CD8-positive, alpha-beta memory T cell (primary cell): Measurements from ENCODE around the gene NUP214. TPM values are rescaled to one million over a fixed set of nuclear protein-coding genes. Genes with fewer than 3 reads are reported as not detected.

Source experiments
- CTCF ChIA-PET: fragments of 350-600 bp; sonication (Branson Sonifier 250); formaldehyde crosslinking; loops from one replicate; lab custom pipeline; 2021; ENCODE audit warnings: antibody characterized with exemption; lab: Charles Lee
- POLR2A ChIA-PET: fragments of 350-600 bp; sonication (Branson Sonifier 250); formaldehyde crosslinking; loops from one replicate; lab custom pipeline; 2021; ENCODE audit warnings: antibody characterized with exemption; lab: Charles Lee
- DNase-seq, 5 donors: peaks; one replicate each; pipeline versions ENCODE4 v3.0.0 to v3.0.0-alpha.2; 2020 to 2022; ENCODE audit warnings: mixed read lengths in 1 of 5
- H3K27ac ChIP-seq: one replicate; pipeline ENCODE4 v1.7.0; 2013; ENCODE audit warnings: low read depth, mild to moderate bottlenecking, low read length, moderate library complexity
- H3K27me3 ChIP-seq: 2 replicates; pipeline ENCODE4 v1.7.0; 2013; ENCODE audit warnings: low read length, mild to moderate bottlenecking; ENCODE audit not compliant: insufficient read depth, poor library complexity, severe bottlenecking
- H3K36me3 ChIP-seq: 2 replicates; pipeline ENCODE4 v1.7.0; 2013; ENCODE audit warnings: mild to moderate bottlenecking, low read length, moderate library complexity; ENCODE audit not compliant: insufficient read depth
- H3K4me1 ChIP-seq: 2 replicates; pipeline ENCODE4 v1.7.0; 2013; ENCODE audit warnings: mild to moderate bottlenecking, low read length, moderate library complexity; ENCODE audit not compliant: insufficient read depth
- H3K4me3 ChIP-seq: 2 replicates; pipeline ENCODE4 v1.7.0; 2013; ENCODE audit warnings: mild to moderate bottlenecking, low read length
- H3K9me3 ChIP-seq: 2 replicates; pipeline ENCODE4 v1.7.0; 2013; ENCODE audit warnings: mild to moderate bottlenecking, low read length
- H3K27ac Mint-ChIP-seq, 8 donors: one replicate each; pipeline ENCODE4 v1.8.0; 2020 to 2021; ENCODE audit warnings: mixed read lengths in 8 of 8, mild to moderate bottlenecking in 6 of 8, inconsistent platforms in 3 of 8, moderate library complexity in 3 of 8
- H3K27me3 Mint-ChIP-seq, 2 donors: one replicate each; pipeline ENCODE4 v1.8.0; 2020 to 2021; ENCODE audit warnings: mixed read lengths in 2 of 2, mild to moderate bottlenecking in 1 of 2, moderate library complexity in 1 of 2
- H3K36me3 Mint-ChIP-seq, 3 donors: one replicate each; pipeline ENCODE4 v1.8.0; 2020 to 2021; ENCODE audit warnings: mixed read lengths in 3 of 3, inconsistent platforms in 1 of 3, mild to moderate bottlenecking in 1 of 3
- H3K4me1 Mint-ChIP-seq, 3 donors: one replicate each; pipeline ENCODE4 v1.8.0; 2020 to 2021; ENCODE audit warnings: mixed read lengths in 3 of 3, inconsistent platforms in 1 of 3, mild to moderate bottlenecking in 1 of 3
- H3K4me3 Mint-ChIP-seq, 7 donors: one replicate each; pipeline ENCODE4 v1.8.0; 2020 to 2021; ENCODE audit warnings: mixed read lengths in 7 of 7, mild to moderate bottlenecking in 6 of 7, moderate library complexity in 4 of 7, inconsistent platforms in 2 of 7
- H3K9me3 Mint-ChIP-seq, 5 donors: one replicate each; pipeline ENCODE4 v1.8.0; 2020 to 2022; ENCODE audit warnings: mixed read lengths in 5 of 5, mild to moderate bottlenecking in 3 of 5, moderate library complexity in 2 of 5, inconsistent platforms in 1 of 5
- polyA plus RNA-seq: library from polyadenylated mRNA; unstranded; fragments of 300-500 nt; fragmentation: Illumina TruSeq; gene quantifications from one replicate; pipeline ENCODE4 v1.2.3, GENCODE V29; 2021
- total RNA-seq, 2 experiments: library from RNA; stranded (reverse); gene quantifications; one replicate each; pipeline ENCODE4 v1.2.3, GENCODE V29; 2021

NUP214 gene
- total and polyA plus RNA-seq, 3 experiments from 2014 or later = 21.3 to 69.5 (median 69.2) TPM

DNA sequence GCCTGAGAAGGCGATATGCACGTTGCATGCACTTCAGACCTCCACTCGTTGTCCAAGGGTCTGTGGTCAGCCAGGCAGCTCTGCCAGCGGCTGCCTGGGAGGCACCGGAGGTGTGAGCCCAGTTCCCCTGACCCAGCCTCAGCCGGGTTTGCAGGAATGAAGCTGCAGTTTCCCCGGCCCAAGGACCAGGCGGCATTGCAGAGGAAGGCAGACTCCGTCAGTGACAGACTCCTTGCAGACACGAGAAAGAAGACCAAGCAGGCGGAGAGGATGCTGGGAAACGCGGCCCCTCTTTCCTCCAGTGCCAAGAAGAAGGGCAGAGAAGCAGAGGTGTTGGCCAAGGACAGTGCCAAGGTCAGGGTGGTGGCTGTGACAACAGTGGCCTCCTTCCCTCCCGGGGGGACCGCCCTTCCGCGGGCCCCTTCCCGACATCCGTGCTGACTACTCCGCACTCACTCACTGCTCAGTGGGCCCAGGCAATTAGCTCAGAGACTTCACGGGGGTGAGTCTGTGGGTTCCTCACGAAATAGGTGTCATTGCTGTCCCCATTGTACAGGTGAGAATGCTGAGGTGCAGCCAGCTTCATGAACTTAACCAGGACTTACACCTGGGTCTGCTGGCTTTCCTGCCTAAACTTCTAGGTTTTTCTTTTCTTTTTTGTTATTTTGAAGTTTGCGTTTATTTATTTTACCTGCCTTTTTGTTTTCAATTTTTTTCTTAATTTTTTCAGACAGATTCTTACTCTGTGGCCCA is 39.8 kb upstream of the NUP214 start:
- Histone ChIP-seq H3K27ac (no peak overlapping the region), H3K9me3 (no peaks in the 10 kb centered on the region), H3K36me3 (no peaks in the 10 kb centered on the region), H3K4me3 (no peak overlapping the region), H3K4me1 (no peaks in the 10 kb centered on the region), H3K27me3 (peaks cover 32% of the 10 kb centered on the region)
- ChIA-PET CTCF (interaction anchor here (1.1 kb wide), 1 partner anchor 9 kb away, joined by 3 read pairs; no protein-coding TSS in a partner anchor), POLR2A (no interaction called here)
- DNase-seq = no peak
- H3K27ac Mint-ChIP-seq = no peak overlapping the region
- H3K4me3 Mint-ChIP-seq = no peak overlapping the region
- no peaks in the 10 kb centered on the region for H3K9me3 Mint-ChIP-seq
- H3K36me3 Mint-ChIP-seq = no peaks in the 10 kb centered on the region
- no peaks in the 10 kb centered on the region for H3K4me1 Mint-ChIP-seq
- H3K27me3 Mint-ChIP-seq = peaks cover 6 to 16% of the 10 kb centered on the region in 2 donors

DNA sequence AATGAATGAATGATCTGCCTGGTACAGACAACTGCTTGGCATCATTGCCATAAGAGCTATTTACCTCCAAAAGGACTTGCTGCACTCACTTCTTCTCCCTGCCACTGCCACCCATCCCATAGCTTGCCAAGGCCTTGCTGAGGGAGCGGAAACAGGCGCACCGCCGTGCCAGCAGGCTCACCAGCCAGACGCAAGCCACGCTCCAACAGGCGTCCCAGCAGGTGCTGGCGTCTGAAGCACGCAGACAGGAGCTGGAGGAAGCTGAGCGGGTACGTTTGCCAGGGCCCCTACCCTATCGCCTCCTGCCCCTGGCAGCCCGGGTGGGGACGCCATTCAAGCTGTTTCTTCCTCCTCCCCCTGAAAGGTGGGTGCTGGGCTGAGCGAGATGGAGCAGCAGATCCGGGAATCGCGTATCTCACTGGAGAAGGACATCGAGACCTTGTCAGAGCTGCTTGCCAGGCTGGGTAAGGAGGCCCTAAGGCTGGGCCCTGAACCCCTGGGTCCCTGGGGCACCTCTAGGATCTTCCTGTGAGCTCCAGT is 38.0 kb upstream of the NUP214 start:
- H3K4me1 Mint-ChIP-seq = no peaks in the 10 kb centered on the region
- peaks cover 6 to 16% of the 10 kb centered on the region in 2 donors for H3K27me3 Mint-ChIP-seq
- H3K9me3 Mint-ChIP-seq = no peaks in the 10 kb centered on the region
- ChIA-PET CTCF (interaction anchor here (1.9 kb wide), 1 partner anchor 10 kb away, joined by 4 read pairs; no protein-coding TSS in a partner anchor), POLR2A (no interaction called here)
- H3K9me3 ChIP-seq = no peaks in the 10 kb centered on the region
- no peak overlapping the region for H3K4me3 Mint-ChIP-seq
- no peak overlapping the region for H3K4me3 ChIP-seq
- no peak for DNase-seq
- H3K27ac ChIP-seq = no peak overlapping the region
- no peaks in the 10 kb centered on the region for H3K36me3 ChIP-seq
- H3K27ac Mint-ChIP-seq = no peak overlapping the region
- H3K36me3 Mint-ChIP-seq = no peaks in the 10 kb centered on the region
- H3K27me3 ChIP-seq = peaks cover 24% of the 10 kb centered on the region
- no peaks in the 10 kb centered on the region for H3K4me1 ChIP-seq

DNA sequence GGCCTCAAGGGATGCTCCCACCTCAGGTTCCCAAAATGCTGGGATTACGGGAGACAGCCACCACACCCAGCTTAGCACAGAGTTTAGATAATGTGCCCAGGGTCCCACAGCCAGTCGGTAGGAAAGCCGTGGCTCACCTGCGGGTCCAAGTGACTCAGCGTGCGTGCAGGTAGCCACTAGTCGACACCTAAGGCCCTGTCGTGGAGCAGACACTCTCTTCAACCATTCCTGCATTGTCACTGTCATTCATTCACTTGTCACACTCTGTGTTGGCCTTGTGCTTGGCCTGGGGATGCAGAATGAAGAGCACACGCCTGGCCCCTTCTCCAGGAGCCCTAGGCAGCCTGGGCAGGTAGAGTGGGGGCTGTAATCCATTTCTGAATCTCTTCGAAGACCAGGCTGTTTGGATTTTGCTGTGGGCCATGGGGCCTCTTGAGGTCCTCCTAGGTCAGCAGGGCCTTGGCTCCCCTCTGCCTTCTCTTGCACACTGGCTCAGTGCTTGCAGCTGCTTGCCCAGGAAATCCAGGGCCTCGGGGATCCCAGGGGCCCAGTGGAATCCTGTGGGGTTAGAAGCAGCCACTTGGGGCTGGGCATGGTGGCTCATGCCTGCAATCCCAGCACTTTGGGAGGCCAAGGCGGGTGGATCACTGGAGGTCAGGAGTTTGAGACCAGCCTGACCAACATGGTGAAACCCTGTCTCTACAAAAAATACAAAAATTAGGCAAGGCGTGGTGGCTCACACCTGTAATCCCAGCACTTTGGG is 35.2 kb upstream of the NUP214 start:
- DNase-seq = no peak
- Mint-ChIP-seq H3K4me3 (no peak overlapping the region), H3K27ac (no peak overlapping the region), H3K9me3 (no peaks in the 10 kb centered on the region), H3K4me1 (no peaks in the 10 kb centered on the region), H3K27me3 (peaks cover 9 to 32% of the 10 kb centered on the region in 2 donors), H3K36me3 (no peaks in the 10 kb centered on the region)
- CTCF ChIA-PET = no interaction called here
- peaks cover 28% of the 10 kb centered on the region for H3K27me3 ChIP-seq
- H3K36me3 ChIP-seq = no peaks in the 10 kb centered on the region
- no peak overlapping the region for H3K4me3 ChIP-seq
- H3K27ac ChIP-seq = no peak overlapping the region
- no peaks in the 10 kb centered on the region for H3K4me1 ChIP-seq
- POLR2A ChIA-PET = no interaction called here
- no peaks in the 10 kb centered on the region for H3K9me3 ChIP-seq

DNA sequence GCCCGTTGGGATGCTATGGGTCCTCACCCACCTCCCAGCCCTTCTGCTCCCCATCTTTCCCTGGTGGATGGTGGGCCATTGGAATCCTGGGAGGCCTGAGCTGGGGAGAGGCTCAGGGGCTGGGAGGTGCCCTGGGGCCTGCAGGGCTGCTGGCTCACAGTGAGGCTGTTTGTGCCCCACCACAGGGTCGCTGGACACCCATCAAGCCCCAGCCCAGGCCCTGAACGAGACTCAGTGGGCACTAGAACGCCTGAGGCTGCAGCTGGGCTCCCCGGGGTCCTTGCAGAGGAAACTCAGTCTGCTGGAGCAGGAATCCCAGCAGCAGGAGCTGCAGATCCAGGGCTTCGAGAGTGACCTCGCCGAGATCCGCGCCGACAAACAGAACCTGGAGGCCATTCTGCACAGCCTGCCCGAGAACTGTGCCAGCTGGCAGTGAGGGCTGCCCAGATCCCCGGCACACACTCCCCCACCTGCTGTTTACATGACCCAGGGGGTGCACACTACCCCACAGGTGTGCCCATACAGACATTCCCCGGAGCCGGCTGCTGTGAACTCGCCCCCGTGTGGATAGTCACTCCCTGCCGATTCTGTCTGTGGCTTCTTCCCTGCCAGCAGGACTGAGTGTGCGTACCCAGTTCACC is 33.9 kb upstream of the NUP214 start:
- peaks cover 2 to 5% (median 4%) of the 10 kb centered on the region in 3 donors for H3K4me1 Mint-ChIP-seq
- H3K27ac Mint-ChIP-seq = no peak overlapping the region
- H3K36me3 Mint-ChIP-seq = no peaks in the 10 kb centered on the region
- Histone ChIP-seq H3K9me3 (no peaks in the 10 kb centered on the region), H3K4me3 (no peak overlapping the region), H3K36me3 (no peaks in the 10 kb centered on the region), H3K27me3 (peaks cover 35% of the 10 kb centered on the region), H3K27ac (no peak overlapping the region), H3K4me1 (no peaks in the 10 kb centered on the region)
- DNase-seq = no peak
- no peak overlapping the region for H3K4me3 Mint-ChIP-seq
- ChIA-PET POLR2A (no interaction called here), CTCF (no interaction called here)
- H3K9me3 Mint-ChIP-seq = no peaks in the 10 kb centered on the region
- H3K27me3 Mint-ChIP-seq = peaks cover 12 to 40% of the 10 kb centered on the region in 2 donors

DNA sequence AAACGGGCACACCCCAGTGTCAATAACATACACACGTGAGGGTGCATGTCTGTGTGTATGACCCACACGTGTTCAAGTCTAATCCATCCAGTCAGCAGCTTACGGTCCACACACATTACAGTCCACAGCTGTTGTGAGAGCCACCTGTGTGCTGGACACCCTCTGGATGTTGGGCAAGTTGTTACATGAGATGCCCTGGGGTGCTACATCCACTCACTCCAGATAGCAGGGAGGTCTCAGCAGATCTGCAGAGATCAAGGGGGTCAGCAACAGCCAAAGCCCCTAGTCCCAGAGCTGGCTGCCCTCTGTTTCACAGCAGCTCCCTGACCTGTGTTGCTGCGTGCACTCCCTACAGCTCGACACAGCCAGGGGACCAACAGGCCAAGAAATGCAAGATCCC is 33.4 kb upstream of the NUP214 start:
- Histone ChIP-seq H3K4me3 (no peak overlapping the region), H3K27me3 (peaks cover 32% of the 10 kb centered on the region), H3K9me3 (no peaks in the 10 kb centered on the region), H3K27ac (no peak overlapping the region), H3K36me3 (no peaks in the 10 kb centered on the region), H3K4me1 (no peaks in the 10 kb centered on the region)
- no peak for DNase-seq
- ChIA-PET POLR2A (no interaction called here), CTCF (no interaction called here)
- peaks cover 13 to 41% of the 10 kb centered on the region in 2 donors for H3K27me3 Mint-ChIP-seq
- H3K27ac Mint-ChIP-seq = no peak overlapping the region
- peaks cover 2 to 5% (median 4%) of the 10 kb centered on the region in 3 donors for H3K4me1 Mint-ChIP-seq
- H3K36me3 Mint-ChIP-seq = no peaks in the 10 kb centered on the region
- no peaks in the 10 kb centered on the region for H3K9me3 Mint-ChIP-seq
- H3K4me3 Mint-ChIP-seq = no peak overlapping the region

DNA sequence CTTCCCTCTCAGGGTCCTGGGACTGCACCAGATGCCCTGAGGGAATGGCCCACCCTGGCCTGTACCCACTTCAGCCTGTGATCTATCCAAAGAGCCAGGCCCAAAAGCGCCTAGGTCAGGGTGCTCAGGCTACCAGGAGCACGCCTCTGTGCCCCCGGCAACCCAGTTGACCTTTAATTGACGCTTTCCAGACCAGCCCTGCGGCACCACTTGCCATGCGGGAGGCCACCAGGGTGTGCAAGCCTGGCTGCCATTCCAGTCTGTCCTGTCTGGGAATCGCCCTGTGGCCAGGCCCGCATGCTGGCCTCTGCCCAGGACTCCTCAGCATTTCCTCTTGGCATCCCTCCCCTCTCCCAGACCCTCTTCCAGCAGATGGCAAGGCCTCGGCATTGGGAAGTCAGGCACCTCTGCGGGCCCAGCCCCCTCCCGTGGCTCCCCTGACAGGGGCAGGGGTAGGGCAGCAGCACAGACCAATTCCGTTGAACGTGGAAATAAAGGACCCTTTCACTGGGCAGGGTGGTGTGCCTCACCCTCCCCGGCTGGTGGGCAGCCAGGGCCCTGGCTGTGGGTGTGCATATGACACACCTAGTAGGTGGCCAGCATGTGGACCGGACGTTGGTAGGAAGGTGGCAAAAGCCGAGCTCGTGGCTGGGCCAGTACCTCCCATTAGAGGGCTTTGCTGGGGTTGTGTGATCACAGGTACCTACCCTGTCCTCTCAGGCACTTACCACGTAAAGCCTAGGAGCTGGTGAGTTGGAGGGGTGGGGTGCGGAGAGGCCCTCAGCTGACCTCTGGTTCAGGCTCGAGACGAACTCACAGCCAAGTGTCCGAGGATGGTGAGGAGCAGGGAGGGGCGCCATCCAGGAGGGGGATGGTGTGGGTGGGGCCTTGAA is 32.6 kb upstream of the NUP214 start:
- no peaks in the 10 kb centered on the region for H3K9me3 Mint-ChIP-seq
- no peaks in the 10 kb centered on the region for H3K9me3 ChIP-seq
- ChIA-PET POLR2A (no interaction called here), CTCF (no interaction called here)
- H3K4me1 ChIP-seq = no peaks in the 10 kb centered on the region
- H3K4me3 Mint-ChIP-seq = no peak overlapping the region
- H3K4me3 ChIP-seq = no peak overlapping the region
- H3K36me3 ChIP-seq = no peaks in the 10 kb centered on the region
- DNase-seq = no peak
- H3K27me3 Mint-ChIP-seq = peaks cover 17 to 40% of the 10 kb centered on the region in 2 donors
- no peaks in the 10 kb centered on the region for H3K36me3 Mint-ChIP-seq
- peak overlapping the region in 1 of 8 donors; percentile 32 for H3K27ac Mint-ChIP-seq
- peaks cover 4 to 9% (median 6%) of the 10 kb centered on the region in 3 donors for H3K4me1 Mint-ChIP-seq
- H3K27me3 ChIP-seq = peaks cover 33% of the 10 kb centered on the region
- no peak overlapping the region for H3K27ac ChIP-seq

DNA sequence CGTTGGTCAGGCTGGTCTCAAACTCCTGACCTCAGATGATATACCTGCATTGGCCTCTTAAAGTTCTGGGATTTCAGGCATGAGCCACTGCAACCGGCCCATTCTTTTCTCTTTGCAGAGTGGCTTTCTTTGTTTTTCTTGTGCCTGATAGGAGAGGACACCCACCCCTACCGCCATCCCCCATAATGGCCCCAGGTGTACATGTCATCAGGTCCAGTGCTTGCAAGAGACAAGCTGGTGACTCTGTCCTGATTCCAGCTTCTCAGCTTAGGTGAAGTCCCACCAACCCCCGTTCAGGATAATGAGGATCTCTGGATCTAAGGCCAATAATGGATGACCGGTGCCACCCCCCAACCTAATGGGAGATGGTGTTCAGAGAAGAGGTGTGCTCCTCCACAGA is 31.4 kb upstream of the NUP214 start:
- H3K36me3 Mint-ChIP-seq = no peaks in the 10 kb centered on the region
- no peaks in the 10 kb centered on the region for H3K9me3 Mint-ChIP-seq
- H3K27me3 Mint-ChIP-seq = peaks cover 20 to 39% of the 10 kb centered on the region in 2 donors
- Histone ChIP-seq H3K9me3 (no peaks in the 10 kb centered on the region), H3K27ac (no peak overlapping the region), H3K4me3 (no peak overlapping the region), H3K27me3 (peaks cover 32% of the 10 kb centered on the region), H3K36me3 (no peaks in the 10 kb centered on the region), H3K4me1 (no peaks in the 10 kb centered on the region)
- H3K4me3 Mint-ChIP-seq = no peak overlapping the region
- no peak overlapping the region for H3K27ac Mint-ChIP-seq
- ChIA-PET POLR2A (no interaction called here), CTCF (interaction anchor here (0.6 to 1.4 kb wide), 2 partner anchors 9 to 737 kb away, joined by 3 read pairs; no protein-coding TSS in a partner anchor)
- peaks cover 4 to 9% (median 6%) of the 10 kb centered on the region in 3 donors for H3K4me1 Mint-ChIP-seq
- no peak for DNase-seq
